ENCODE results near the gene COPG1. TPM values are rescaled to one million over a fixed set of nuclear protein-coding genes. Genes with fewer than 3 reads are reported as not detected.

Gene COPG1
- total and polyA plus RNA-seq, 2 donors from 2014 or later = 107 to 173 TPM

DNA sequence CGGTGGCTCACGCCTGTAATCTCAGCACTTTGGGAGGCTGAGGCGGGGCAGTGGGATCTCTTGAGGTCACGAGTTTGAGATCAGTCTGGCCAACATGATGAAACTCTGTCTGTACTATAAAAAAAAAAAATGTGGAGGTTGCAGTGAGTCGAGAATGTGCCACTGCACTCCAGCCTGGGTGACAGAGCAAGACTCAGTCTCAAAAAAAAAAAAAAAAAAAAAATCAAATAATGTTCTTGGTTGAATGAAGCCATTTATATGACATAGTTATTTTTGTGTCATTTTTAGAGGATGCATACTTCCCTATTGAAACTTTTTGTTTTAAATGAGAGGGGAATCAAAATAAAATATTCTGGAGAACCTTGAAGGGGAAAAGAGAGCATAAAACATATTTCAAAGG, 32.3 kb downstream of the COPG1 start:
- H3K36me3 ChIP-seq (ENCODE audit: control insufficient read depth in 2 of 3, insufficient read depth in 3 of 3, low read length in 3 of 3) = peaks cover 0 to 5% (median 0%) of the 10 kb centered on the region in 3 donors
- TF ChIP-seq, protein P1, sequence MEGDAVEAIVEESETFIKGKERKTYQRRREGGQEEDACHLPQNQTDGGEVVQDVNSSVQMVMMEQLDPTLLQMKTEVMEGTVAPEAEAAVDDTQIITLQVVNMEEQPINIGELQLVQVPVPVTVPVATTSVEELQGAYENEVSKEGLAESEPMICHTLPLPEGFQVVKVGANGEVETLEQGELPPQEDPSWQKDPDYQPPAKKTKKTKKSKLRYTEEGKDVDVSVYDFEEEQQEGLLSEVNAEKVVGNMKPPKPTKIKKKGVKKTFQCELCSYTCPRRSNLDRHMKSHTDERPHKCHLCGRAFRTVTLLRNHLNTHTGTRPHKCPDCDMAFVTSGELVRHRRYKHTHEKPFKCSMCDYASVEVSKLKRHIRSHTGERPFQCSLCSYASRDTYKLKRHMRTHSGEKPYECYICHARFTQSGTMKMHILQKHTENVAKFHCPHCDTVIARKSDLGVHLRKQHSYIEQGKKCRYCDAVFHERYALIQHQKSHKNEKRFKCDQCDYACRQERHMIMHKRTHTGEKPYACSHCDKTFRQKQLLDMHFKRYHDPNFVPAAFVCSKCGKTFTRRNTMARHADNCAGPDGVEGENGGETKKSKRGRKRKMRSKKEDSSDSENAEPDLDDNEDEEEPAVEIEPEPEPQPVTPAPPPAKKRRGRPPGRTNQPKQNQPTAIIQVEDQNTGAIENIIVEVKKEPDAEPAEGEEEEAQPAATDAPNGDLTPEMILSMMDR (IDR thresholded peaks at IDR 0.05; ENCODE audit: borderline replicate concordance, extremely low read depth, insufficient read depth) = no peak
- no peak for FAIRE-seq
- no peaks in the 10 kb centered on the region for H3K9me3 ChIP-seq (ENCODE audit: control insufficient read depth in 2 of 3, insufficient read depth in 1 of 3, low read length in 3 of 3)
- H3K9ac ChIP-seq (ENCODE audit: low read length in 3 of 3) = no peak overlapping the region
- no peak overlapping the region for H3K27ac ChIP-seq (ENCODE audit: low read depth in 2 of 2, low read length in 2 of 2)
- intact Hi-C loops (cut with DNase I) = no loop called here
- H3K27me3 ChIP-seq (ENCODE audit: control insufficient read depth, insufficient read depth, low read length) = no peaks in the 10 kb centered on the region
- no peak for DNase-seq
- peaks cover 2 to 9% (median 6%) of the 10 kb centered on the region in 3 donors for H3K4me1 ChIP-seq (ENCODE audit: control insufficient read depth in 2 of 3, insufficient read depth in 2 of 3, low read depth in 1 of 3, low read length in 3 of 3)
- no peak overlapping the region for H3K4me3 ChIP-seq (ENCODE audit: low read length in 3 of 3)

DNA sequence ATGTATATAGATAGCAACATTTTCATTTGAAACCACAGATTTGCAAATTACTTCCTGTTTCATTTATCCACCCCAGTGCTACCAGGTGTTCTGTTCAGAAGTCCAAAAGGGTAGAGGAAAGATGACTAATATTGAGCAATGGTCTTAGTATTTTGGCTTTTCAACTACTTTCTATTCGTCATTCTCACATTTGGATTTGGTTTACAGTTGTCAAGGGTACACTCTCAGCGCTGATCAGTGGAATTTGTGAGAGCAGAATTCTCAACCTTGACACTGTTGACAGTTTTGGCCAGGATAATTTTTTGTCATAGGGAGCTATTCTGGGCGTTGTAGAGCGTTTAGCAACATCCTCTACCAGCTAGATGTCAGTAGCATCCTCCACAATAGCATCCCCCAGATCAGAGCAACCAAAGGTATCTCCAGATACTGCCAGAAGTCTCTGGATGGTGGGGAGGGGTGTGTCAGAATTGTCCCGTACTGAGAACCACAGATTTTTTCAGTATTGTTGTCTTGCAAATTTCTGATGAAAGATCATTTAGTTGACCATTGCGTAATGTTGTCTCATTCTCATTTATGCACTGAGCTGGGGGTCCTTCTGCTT, 33.4 kb downstream of the COPG1 start:
- H3K27ac ChIP-seq (ENCODE audit: low read depth in 2 of 2, low read length in 2 of 2) = no peak overlapping the region
- FAIRE-seq = no peak
- H3K4me1 ChIP-seq (ENCODE audit: control insufficient read depth in 2 of 3, insufficient read depth in 2 of 3, low read depth in 1 of 3, low read length in 3 of 3) = peaks cover under 1 to 6% (median 5%) of the 10 kb centered on the region in 3 donors

DNA sequence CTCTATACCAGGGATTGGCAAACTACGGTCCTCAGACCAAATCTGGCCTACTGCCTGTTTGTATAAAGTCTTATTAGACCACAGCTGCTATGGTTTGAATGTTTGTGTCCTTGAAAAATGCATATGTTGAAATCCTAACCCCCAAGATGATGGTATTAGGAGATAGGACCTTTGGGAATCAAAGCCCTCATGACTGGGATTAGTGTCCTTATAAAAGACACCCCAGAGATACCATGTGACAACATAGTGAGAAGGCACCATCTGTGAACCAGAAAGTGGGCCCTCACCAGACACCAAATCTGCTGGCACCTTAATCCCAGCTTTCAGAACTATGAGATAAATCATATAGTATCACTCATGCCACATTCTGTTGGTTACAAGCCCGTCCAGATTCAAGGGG, 36.7 kb downstream of the COPG1 start:
- Histone ChIP-seq H3K27ac (ENCODE audit: low read depth in 2 of 2, low read length in 2 of 2) (no peak overlapping the region), H3K27me3 (ENCODE audit: control insufficient read depth, insufficient read depth, low read length) (no peaks in the 10 kb centered on the region), H3K36me3 (ENCODE audit: control insufficient read depth in 2 of 3, insufficient read depth in 3 of 3, low read length in 3 of 3) (peaks cover 5 to 19% (median 16%) of the 10 kb centered on the region in 3 donors), H3K4me1 (ENCODE audit: control insufficient read depth in 2 of 3, insufficient read depth in 2 of 3, low read depth in 1 of 3, low read length in 3 of 3) (no peaks in the 10 kb centered on the region), H3K4me3 (ENCODE audit: low read length in 3 of 3) (no peak overlapping the region), H3K9me3 (ENCODE audit: control insufficient read depth in 2 of 3, insufficient read depth in 1 of 3, low read length in 3 of 3) (no peaks in the 10 kb centered on the region), H3K9ac (ENCODE audit: low read length in 3 of 3) (no peak overlapping the region)
- TF ChIP-seq, protein P1 (IDR thresholded peaks at IDR 0.05; ENCODE audit: borderline replicate concordance, extremely low read depth, insufficient read depth) = no peak
- FAIRE-seq (no peak), DNase-seq (no peak)
- intact Hi-C loops (cut with DNase I) = no loop called here

More for the DNA sequence above, 33.4 kb downstream of the COPG1 start:
- no peak for DNase-seq
- Histone ChIP-seq H3K9ac (ENCODE audit: low read length in 3 of 3) (no peak overlapping the region), H3K4me3 (ENCODE audit: low read length in 3 of 3) (no peak overlapping the region), H3K9me3 (ENCODE audit: control insufficient read depth in 2 of 3, insufficient read depth in 1 of 3, low read length in 3 of 3) (no peaks in the 10 kb centered on the region), H3K27me3 (ENCODE audit: control insufficient read depth, insufficient read depth, low read length) (no peaks in the 10 kb centered on the region), H3K36me3 (ENCODE audit: control insufficient read depth in 2 of 3, insufficient read depth in 3 of 3, low read length in 3 of 3) (peaks cover 0 to 5% (median 2%) of the 10 kb centered on the region in 3 donors)
- intact Hi-C loops (cut with DNase I) = no loop called here
- TF ChIP-seq, protein P1 (IDR thresholded peaks at IDR 0.05; ENCODE audit: borderline replicate concordance, extremely low read depth, insufficient read depth) = no peak

GRCh38 chr3:129288446-129288845, 39.0 kb downstream of the COPG1 start:
- Histone ChIP-seq H3K9ac (ENCODE audit: low read length in 3 of 3) (no peak overlapping the region), H3K36me3 (ENCODE audit: control insufficient read depth in 2 of 3, insufficient read depth in 3 of 3, low read length in 3 of 3) (peaks cover 5 to 21% (median 16%) of the 10 kb centered on the region in 3 donors), H3K27ac (ENCODE audit: low read depth in 2 of 2, low read length in 2 of 2) (no peak overlapping the region), H3K9me3 (ENCODE audit: control insufficient read depth in 2 of 3, insufficient read depth in 1 of 3, low read length in 3 of 3) (no peaks in the 10 kb centered on the region), H3K27me3 (ENCODE audit: control insufficient read depth, insufficient read depth, low read length) (no peaks in the 10 kb centered on the region), H3K4me3 (ENCODE audit: low read length in 3 of 3) (no peak overlapping the region), H3K4me1 (ENCODE audit: control insufficient read depth in 2 of 3, insufficient read depth in 2 of 3, low read depth in 1 of 3, low read length in 3 of 3) (no peaks in the 10 kb centered on the region)
- intact Hi-C loops (cut with DNase I) = no loop called here
- DNase-seq (no peak), FAIRE-seq (no peak)
- TF ChIP-seq, protein P1 (IDR thresholded peaks at IDR 0.05; ENCODE audit: borderline replicate concordance, extremely low read depth, insufficient read depth) = no peak
